Globus pallidus (tissue), 1 donor: Measurements from ENCODE around the gene MSI2.

Experiments
- DNase-seq: peaks from one replicate; pipeline ENCODE4 v3.0.0-alpha.2; 2015; ENCODE audit warnings: low spot score

The MSI2 gene

GRCh38 chr17:57720386-57721035 is 464.2 kb downstream of the MSI2 start:
- no peak for DNase-seq

- DNase-seq = no peak
These were observed 465.8 kb downstream of the MSI2 start for GRCh38 chr17:57721967-57722703.

- no peak for DNase-seq
These were observed 466.4 kb downstream of the MSI2 start for GRCh38 chr17:57722704-57723043.

DNA sequence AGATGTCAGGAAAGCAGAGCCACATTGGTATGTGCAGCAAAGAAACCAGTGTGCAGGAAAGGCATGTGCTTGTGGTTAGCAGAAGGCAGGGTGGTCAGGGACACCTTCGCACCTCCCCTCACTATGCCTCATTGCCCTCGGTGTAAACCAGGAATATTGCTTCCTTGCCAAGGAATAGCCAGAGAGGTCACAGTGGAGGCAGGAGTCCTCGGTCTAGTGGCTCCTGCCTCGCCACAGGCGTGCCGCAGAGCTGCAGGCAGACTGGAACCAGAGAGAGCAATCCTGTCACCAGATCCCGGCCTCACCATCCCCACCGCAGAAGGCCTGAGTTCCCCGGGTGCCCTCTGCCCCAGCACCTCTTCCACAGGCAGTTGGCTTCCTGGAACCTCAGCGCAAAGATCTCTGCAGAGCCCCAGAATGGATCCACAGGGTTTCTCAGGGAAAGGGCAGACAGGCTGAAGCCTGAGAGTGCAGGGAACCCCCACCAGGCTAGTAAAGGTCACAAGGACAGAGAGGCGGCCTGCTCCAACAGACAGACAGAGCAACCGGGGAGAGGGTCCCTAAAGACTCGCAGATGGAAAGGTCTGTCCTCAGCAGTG is 467.2 kb downstream of the MSI2 start:
- no peak for DNase-seq

GRCh38 chr17:57724026-57724728 is 467.9 kb downstream of the MSI2 start:
- no peak for DNase-seq

DNA sequence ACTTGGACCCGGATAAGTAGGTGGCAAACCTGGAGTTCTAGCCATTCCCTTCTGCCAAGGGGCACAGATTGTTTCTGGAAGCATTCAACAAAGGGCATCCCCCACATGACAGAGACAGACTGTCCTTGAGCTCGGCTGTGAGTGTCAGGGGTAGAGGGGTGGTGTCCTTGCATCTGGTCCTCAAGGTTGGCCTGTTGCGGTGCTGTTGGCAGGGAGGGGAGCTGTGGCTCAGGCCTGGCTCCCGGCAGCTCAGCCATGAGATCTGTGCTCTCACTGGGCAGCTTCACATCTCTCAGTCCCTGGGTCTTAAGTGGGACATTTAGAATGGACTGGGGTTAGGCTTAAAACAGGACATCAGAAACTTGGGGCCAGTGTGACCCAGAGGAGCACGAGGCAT is 468.4 kb downstream of the MSI2 start:
- no peak for DNase-seq

DNA sequence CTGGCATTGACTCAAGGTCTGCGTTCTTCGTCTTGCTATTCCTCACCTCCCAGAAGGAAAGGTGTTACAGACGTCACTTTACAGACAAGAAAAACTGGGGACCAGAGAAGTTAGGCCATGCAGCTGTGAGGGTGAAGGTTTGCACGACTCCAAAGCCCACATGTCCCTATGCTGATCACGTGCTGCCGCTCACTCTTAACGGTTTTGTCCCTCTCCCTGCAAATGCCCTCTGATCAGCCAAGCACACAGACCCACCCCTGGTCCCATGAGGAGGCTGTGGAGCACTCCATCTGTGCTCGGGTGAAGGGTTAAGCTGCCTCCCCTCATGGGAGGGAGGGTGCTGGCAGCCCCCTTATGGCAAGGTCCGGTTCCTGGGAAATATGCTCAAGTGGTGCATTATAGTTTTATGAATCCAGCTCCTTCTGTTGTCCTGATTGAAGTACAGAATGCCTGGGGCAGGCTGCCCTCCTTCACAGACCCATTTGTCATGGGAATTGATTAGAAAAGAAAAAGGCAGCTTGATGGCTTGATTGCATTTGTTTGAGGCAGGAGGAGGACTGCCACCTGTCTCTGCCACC is 470.0 kb downstream of the MSI2 start:
- no peak for DNase-seq

- no peak for DNase-seq
These were observed 470.5 kb downstream of the MSI2 start for GRCh38 chr17:57726838-57727237.

DNA sequence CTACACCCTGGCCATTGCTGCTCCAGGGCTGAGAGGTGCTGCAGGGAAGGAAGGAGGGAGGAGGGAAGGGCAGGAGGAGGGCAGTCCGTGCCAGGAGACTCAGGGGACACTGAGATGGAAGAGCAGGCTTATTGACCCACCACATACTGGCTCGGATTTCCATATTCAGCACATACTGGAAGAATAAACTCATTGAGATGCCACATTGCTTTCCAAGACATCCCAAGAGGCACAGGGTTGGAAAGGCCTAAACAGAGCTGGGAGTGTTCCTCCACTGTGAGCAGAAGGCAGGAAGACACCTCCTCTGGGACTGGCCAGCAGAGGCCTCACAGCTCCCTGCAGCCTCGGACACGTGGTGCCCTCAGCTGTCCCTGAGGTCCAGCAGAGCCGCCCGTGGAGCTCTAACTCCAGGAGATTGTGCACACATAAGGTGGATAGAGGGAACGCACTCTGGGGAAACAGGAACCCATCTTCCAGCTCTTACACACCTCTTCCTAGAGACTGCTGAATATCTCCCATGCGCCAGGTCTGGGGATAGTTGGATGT is 471.4 kb downstream of the MSI2 start:
- no peak for DNase-seq

DNA sequence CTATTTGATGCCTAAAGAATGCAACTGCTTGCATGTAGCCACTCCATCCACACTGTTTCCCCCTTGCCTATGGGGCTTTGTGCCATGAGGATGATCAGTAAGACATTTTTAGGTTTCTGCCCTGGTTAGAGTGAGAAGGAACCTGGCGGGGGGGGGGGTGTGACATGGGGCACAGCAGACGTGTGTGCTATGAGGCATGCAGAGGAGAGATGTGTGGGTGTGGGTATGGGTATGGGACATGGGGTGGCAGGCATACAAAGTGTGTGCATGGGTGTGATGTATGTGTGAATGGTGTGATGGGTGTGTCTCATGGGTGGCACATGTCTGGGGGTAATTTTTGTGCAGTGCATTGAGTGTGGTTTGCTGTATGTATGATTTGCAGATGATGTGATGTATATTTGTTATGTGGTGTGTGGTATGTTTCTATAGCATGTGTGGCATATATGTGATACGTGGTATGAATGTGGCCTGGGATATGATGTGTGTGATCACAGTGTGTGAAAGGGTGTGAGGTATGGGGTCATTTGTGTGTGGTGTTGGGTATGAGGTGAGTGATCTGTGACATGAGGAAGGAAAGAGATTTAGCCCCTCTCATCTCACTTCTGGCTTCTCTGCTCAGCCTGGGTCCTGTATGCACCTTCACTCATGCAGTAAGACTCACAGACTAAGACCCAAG is 473.8 kb downstream of the MSI2 start:
- no peak for DNase-seq

DNA sequence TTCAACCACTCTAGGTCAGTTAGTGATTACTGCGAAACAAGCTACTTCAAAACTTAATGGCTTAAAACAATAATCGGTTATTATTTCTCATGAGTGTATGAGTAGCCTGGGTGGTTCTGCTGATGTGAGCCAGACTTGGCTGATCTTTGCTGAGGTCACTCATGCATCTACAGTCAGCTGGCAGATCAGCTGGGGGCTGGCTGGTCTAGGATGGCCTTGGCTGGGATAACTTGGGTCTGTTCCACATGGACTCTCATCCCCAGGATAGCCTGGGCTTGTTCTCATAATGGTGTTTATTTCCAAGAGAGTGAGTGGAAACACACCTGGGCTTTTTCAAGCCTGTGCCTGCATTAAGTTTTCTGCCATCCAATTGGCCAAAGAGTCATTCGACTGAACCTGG is 475.7 kb downstream of the MSI2 start:
- DNase-seq = no peak

DNA sequence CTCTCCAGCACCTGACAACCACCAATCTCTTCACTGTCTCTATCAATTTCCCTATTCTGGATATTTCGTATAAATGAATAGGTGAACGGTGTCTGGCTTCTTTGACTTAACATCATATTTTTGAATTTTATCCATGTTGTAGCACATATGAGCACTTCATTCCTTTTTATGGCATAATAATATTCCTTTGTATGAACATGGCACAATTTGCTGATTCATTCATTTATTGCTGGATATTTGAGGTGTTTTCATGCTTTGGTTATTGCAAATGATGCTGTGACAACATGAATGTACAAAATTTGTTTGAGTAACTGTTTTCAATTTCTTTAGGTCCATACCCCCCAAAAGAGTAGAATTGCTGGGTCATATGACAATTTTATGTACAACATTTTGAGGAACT is 476.8 kb downstream of the MSI2 start:
- DNase-seq = no peak
